Measurements from ENCODE around the gene AKNA.

- no peak for TF ChIP-seq CTCF (IDR thresholded peaks at IDR 0.05)
- TF ChIP-seq REST (IDR thresholded peaks at IDR 0.05; ENCODE audit: low read depth, low read length) = no peak
- no peak for TF ChIP-seq ELF1 (IDR thresholded peaks at IDR 0.05)
- TF ChIP-seq TEAD4 (IDR thresholded peaks at IDR 0.05; ENCODE audit: borderline replicate concordance, insufficient read depth) = no peak
- TF ChIP-seq EP300 (IDR thresholded peaks at IDR 0.05; ENCODE audit: borderline replicate concordance in 1 of 2, low read depth in 1 of 2, low read length in 1 of 2) = no peak
- TF ChIP-seq POLR2AphosphoS5 (IDR thresholded peaks at IDR 0.05; ENCODE audit: low read depth, low read length) = no peak
- no peak for TF ChIP-seq MXI1 (IDR thresholded peaks at IDR 0.05; ENCODE audit: low read depth, low read length)
- no peak for TF ChIP-seq YY1 (IDR thresholded peaks at IDR 0.05; ENCODE audit: low read depth)
- TF ChIP-seq IRF3 (IDR thresholded peaks at IDR 0.05; ENCODE audit: low read depth, low read length) = no peak
- no peak for TF ChIP-seq USF2 (IDR thresholded peaks at IDR 0.05; ENCODE audit: borderline replicate concordance, low read depth, low read length)
These were observed 40.1 kb downstream of the AKNA start for GRCh38 chr9:114347675-114348074.
